Fibroblast of villous mesenchyme (primary cell): ENCODE measurements around the gene ARID1A. TPM values are rescaled to one million over a fixed set of nuclear protein-coding genes. Genes with fewer than 3 reads are reported as not detected.

ENCODE experiments used
- DNase-seq: peaks from one replicate; pipeline ENCODE4 v3.0.0-alpha.2; 2010; ENCODE audit warnings: low read depth
- H3K4me3 ChIP-seq: 2 replicates; pipeline ENCODE4 v1.5.1; 2011; ENCODE audit warnings: low read depth, mild to moderate bottlenecking, low read length
- small RNA-seq: library from RNA; depleted of rRNA; stranded (forward); fragments of <200 nt; gene quantifications from one replicate; pipeline ENCODE3, GENCODE V24; 2012
- total RNA-seq: library from RNA; depleted of rRNA; stranded (reverse); fragments of >200 nt; gene quantifications from 2 replicates; pipeline ENCODE4 v1.2.3, GENCODE V29; 2012
- TF ChIP-seq, protein P1 (sequence below): IDR thresholded peaks from 2 replicates; pipeline ENCODE4 v1.5.1; 2012; ENCODE audit warnings: low read depth, mild to moderate bottlenecking, low read length; ENCODE audit not compliant: insufficient read depth

Gene ARID1A
- total RNA-seq, 1 donor, result 31.1 TPM

DNA sequence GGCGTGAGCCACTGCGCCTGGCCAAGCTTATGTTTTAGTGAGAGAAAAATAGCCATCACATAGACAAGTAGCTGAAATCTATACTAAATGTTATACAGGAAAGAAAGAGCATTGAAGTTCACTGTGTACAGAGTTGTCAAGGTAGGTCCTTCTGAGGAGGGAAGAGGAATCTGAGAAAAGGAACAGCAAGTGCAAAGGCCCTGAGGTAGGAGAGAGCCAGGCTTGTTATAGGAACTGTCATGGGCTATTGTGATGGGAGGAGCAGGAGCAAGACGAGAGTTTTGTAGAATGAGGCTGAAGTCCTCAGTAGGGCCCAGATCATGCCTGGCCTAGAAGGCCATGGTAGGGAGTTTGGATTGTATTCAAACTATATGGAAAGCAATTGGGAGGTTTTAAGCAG lies 135.2 kb downstream of the ARID1A start:
- no peak overlapping the region for H3K4me3 ChIP-seq
- TF ChIP-seq, protein P1, sequence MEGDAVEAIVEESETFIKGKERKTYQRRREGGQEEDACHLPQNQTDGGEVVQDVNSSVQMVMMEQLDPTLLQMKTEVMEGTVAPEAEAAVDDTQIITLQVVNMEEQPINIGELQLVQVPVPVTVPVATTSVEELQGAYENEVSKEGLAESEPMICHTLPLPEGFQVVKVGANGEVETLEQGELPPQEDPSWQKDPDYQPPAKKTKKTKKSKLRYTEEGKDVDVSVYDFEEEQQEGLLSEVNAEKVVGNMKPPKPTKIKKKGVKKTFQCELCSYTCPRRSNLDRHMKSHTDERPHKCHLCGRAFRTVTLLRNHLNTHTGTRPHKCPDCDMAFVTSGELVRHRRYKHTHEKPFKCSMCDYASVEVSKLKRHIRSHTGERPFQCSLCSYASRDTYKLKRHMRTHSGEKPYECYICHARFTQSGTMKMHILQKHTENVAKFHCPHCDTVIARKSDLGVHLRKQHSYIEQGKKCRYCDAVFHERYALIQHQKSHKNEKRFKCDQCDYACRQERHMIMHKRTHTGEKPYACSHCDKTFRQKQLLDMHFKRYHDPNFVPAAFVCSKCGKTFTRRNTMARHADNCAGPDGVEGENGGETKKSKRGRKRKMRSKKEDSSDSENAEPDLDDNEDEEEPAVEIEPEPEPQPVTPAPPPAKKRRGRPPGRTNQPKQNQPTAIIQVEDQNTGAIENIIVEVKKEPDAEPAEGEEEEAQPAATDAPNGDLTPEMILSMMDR, result no peak
- DNase-seq, result no peak

Small RNAs within 50 kb of the gene (small RNA-seq; reads per million reads assigned to genes)
- gene AL627082.1, result not detected
- gene RN7SL165P, result not detected

Other genes starting within 250 kb of the ARID1A start
- 223 and 252 TPM in 2 replicates for gene HMGN2, start 223.6 kb upstream of the ARID1A start, total RNA-seq
- gene RPS6KA1, start 166.3 kb upstream of the ARID1A start, total RNA-seq, result 3.2 and 6.9 TPM in 2 replicates
- 10.3 and 16.8 TPM in 2 replicates for gene PIGV, start 91.9 kb downstream of the ARID1A start, total RNA-seq
- gene ZDHHC18, start 130.7 kb downstream of the ARID1A start, total RNA-seq, result 10.3 and 16.4 TPM in 2 replicates
- gene SFN, start 167.1 kb downstream of the ARID1A start, total RNA-seq, result 0.32 and 0.43 TPM in 2 replicates
- gene GPN2, start 194.3 kb downstream of the ARID1A start, total RNA-seq, result 9.5 and 11.9 TPM in 2 replicates
- 7.3 and 8.7 TPM in 2 replicates for gene GPATCH3, start 204.5 kb downstream of the ARID1A start, total RNA-seq
- not detected in 2 replicates for gene NR0B2, start 218.0 kb downstream of the ARID1A start, total RNA-seq
- 19.0 and 21.9 TPM in 2 replicates for gene NUDC, start 225.7 kb downstream of the ARID1A start, total RNA-seq